NCI-H526 treated with DMSO at 0.1 percent for 48 hours (cell line): ENCODE measurements around the gene FNDC11.
"Not testable (repeated sequence)": the region's sequence is repeated elsewhere in the genome, so short reads cannot be mapped to it uniquely, and the experiment has no call there.

Source experiments
- DNase-seq: peaks from one replicate; lab custom pipeline; 2025; lab: John Stamatoyannopoulos, UW

Gene FNDC11

DNA sequence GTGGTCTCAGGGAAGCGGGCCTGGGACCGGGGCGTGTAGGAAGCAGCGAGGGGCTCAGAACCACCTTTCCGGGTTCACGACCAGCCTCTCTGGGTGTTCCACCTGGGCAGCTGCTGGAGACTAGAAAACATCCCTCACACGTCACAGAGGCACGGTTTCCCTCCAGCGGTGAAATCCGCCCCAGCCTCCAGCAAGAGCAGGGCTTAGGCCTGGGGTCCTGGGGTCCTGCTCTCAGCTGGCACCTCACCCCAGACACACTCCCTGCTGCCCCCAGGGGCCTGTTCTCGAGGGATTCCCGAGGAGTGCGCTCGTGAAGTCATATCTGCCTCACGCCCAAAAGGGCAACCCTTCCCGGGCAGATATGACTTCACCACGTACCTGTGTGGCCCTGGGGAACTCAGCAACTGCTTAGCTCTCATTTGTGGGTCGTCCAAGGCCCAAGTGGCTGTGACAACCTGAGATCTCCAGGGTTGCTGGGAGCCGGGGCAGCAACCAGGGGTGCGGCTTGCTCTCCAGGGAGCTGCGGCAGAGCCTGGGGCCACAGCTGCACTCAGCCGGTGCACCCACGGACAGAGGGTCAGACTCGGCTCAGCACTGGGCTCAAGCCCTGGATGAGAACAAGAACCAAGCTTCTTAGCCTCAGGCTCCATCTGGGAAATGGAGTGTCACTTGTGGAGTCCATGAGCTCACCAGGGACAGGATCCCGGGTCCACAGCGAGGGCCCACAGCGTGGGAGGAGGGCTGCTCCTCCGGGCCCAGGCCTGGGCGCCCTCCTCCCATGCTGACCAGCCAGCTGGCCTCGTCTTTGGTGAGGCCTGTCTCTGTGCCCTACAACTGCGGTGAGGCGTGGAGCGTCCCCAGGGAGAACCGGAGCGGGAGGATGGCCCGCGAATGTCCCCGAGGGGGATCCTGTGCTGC is 661 bp downstream of the FNDC11 start:
- no peak for DNase-seq

DNA sequence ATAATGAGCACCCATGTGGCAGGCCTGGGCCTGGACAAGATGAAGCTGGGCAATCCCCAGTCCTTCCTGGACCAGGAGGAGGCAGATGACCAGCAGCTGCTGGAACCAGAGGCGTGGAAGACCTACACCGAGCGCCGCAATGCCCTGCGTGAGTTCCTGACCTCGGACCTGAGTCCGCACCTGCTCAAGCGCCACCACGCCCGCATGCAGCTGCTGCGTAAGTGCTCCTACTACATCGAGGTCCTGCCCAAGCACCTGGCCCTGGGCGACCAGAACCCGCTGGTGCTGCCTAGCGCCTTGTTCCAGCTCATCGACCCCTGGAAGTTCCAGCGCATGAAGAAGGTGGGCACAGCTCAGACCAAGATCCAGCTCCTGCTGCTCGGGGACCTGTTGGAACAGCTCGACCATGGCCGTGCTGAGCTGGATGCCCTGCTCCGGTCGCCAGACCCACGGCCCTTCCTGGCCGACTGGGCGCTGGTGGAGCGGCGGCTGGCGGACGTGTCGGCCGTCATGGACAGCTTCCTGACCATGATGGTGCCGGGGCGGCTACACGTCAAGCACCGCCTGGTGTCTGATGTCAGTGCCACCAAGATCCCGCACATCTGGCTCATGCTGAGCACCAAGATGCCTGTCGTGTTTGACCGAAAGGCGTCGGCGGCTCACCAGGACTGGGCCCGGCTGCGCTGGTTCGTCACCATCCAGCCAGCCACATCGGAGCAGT is 1.9 kb downstream of the FNDC11 start:
- no peak for DNase-seq

DNA sequence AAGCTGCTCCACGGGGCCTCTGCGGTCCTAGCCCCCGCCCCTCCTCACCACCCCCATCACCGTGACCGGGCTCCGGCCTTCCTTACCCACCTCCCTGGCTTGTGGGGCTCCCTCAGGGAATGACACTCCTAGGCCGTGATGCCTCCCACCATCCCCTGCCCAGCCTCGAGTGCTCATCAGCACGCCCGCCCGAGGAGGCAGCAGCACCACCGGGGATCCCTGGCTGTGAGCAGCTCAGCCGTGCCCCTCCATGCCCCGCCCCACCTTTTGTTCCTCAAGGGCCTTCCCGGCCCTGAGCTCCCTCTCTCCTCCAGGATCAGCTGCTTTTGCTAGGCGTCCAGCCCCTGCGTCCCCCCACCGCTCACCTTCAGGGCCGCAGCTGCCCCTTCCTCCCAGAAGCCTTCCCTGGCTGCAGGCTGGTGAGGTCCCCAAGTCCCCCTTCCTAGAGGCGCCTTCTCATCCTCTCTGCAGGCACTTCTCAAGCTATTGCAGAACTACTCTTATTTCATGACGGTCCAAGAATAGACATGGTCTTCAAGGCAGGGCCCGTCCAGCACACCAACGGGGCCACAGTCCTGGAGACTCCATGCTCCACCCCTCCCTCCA is 3.0 kb downstream of the FNDC11 start:
- DNase-seq: no peak

DNA sequence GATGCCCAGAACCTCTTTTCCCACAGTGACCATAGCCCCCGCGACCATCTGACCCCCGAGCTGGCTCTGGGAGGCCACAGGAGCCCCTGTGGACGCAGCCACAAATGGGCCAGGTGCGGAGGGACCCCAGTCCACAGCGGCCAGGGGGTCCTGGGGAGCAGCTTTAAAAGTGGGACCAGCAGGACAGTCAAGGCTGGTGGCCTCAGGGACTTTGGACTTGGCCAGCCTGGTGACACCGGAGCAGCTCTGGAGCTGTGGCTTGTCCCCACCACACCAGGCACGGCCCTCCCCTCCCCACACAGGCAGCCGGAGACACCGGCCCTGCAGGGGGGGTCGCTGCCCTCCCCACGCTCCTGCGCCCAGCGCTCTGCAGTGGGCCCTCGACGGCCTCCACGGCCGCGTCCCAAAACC is 3.5 kb downstream of the FNDC11 start:
- no peak for DNase-seq

DNA sequence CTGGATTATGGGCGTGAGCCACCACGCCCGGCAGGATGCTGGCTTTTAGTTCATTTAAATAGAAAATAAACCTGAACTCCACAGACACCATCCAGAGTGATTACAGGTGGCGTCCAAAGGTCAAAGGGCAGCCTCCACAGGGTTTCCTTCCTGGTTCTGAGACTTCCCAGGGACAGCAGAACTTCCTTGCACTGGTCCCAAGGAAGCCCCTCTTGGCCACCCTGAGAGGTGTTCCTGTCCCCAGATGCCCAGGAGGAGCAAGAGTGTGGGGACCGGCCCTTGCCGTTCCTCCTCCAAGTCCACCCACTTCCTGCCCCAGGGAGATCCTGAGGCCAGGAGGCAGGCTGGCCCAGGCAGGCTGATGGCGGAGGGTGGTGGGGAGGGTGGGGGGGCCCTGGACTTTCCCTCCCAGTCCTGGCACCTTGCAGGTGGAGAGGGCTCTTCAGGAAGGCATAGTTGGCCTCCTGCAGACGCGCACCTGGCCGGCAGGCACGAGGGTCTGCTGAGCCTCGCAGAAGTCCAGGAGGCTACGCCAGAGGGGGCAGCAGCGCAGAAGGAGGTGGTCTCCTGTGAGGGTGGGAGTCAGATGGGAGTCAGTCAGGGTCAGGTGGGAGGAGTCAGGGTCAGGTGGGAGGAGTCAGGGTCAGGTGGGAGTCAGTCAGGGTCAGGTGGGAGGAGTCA is 5.0 kb downstream of the FNDC11 start:
- DNase-seq: no peak

DNA sequence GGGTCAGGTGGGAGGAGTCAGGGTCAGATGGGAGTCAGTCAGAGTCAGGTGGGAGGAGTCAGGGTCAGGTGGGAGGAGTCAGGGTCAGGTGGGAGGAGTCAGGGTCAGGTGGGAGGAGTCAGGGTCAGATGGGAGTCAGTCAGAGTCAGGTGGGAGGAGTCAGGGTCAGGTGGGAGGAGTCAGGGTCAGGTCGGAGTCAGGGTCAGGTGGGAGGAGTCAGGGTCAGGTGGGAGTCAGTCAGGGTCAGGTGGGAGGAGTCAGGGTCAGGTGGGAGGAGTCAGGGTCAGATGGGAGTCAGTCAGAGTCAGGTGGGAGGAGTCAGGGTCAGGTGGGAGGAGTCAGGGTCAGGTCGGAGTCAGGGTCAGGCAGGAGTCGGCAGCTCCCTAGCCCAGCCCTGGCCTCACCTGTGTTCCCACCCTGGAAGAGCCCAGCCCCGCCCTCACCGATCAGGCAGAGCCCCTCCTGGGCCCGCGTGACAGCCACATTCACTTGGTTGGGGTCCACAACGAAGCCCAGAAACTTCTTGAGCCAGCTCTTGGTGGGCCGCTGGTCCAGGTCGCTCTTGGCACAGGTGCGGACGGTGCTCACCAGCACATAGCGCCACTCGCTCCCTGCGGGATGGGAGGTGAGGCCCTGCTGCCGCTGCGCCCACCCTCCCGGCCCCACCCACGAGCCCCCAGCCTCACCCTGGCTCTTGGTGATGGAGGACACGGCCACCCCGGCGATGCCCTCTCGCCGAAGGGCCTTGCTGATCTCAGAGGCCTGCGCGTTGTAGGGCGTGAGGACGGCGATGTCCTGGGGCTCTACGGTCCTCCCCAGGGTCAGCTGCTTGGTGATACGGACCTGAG is 5.8 kb downstream of the FNDC11 start:
- DNase-seq: not testable (repeated sequence)

DNA sequence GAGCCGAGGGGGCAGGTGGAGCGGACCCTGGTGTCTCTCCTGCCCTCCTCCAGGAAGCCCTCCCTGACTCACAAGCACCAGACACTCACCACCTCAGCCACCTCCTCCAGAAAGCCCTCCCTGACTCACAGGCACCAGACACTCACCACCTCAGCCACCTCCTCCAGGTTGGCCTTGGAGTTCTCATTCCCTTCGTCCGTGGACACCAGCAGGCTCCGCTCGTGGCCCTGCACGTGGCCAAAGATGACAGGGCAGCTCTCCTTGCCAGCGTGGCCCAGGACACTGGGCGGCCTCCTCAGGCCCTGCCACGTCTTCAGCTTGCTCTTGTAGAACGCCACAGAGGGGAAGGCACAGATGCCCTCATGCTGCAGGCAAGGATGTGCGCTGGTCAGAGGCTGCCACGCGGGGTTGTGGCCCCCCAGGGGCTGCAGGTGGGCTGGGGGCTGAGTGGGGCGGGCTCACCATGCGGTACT is 6.4 kb downstream of the FNDC11 start:
- no peak for DNase-seq

DNA sequence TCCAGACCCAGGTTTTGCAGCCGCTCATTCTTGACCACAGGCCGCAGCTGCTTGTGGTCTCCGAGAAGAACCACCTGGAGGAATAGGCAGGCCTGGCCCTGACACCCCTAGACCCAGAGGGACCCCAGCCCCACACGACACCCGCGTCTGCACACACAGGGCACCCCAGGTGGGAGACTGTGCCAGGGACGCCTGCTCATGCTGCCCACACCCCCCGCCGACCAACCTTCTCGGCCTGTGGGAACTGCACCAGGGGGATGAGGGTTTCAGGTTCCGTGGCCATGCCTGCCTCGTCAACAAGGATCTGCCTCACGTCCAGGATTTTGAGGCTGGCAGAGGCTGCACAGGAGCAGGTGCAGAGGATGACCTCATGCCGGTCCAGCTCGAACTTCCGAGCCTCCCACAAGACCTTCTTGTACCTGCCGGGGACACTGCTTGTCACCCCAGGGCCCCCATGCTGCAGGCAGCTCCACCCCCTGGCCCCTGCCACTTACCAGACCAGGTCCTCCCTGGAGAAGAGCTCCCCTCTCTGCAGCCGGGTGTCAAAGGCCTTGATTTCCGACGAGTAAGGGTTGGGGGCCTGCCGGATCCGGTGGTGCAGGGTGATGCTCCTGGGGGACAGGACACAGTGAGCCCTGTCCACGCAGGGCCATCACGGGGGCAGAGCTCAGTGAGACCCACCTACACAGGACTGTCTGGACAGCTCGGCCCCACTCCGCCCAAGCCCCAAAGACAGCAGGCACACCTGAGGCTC is 7.1 kb downstream of the FNDC11 start:
- DNase-seq: no peak

DNA sequence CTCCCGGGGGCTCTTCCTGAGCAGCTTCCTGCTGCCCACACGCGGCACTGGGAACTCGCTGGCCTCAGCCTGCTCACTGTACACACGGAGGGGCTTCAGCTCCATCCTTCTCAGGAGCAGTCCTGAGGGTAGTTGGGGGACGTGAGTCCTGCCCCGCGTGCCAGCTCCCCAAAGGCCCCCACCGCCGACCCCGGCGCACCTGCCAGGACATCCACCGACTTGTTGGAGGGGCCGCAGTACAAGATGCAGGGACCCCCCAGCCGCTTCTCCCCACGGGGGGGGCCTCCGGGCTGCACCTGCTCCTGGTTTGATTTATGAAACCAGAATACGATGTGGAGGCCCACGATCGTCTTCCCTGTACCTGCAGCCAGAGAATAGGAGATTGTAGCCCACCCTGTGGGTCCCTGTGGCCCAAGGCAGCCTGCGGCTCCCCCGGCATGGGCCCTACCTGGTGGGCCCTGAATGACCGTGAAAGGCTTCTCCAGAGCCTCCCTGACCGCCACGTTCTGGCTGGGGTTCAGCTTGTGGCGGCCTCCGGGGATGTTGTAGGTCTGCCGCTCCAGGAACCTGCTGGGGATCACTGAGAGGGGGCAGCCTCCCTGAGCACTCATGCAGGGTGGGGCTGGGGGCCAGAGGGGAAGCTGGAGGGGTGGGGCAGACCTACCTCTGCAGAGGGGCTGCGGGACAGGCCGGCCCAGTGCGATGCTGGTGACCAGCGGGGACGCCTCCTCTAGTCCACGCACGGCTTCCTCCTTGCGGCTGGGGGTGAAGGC is 7.9 kb downstream of the FNDC11 start:
- no peak for DNase-seq

DNA sequence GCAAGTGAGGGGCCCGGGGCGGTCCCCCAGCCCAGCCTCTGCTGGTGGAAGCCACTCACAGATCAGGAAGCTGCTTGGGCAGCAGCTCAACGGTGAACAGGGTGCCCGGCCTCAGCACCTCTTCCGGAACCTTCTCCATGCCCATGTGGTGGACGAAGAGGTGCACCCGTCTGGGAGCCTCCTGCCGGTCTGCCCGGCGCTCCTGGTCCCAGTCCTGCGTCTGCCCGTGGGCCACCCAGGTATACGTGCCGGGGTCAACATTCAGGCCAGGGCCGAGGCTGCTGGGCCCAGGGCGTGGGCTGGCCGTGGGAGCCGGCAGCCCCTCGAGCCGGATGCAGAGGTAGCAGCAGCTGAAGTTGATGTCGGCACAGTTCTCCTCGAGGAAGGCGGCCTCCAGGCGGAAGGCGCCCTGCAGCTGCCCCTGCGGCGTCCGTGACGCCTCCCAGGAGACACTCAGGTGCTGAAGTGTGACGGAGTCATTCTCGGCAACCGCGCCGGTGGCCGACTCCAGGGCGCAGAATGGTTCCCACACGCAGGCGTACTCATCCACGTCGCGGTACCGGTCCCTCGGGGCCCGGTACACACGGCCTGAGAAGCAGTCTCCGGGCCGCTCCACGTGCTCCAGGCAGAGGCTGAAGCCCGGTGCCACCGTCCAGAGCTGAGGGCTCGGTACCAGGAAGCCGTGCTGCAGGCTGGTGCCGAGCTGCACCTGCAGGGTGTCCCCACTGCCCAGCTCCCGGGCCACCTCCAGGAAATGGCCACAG is 8.7 kb downstream of the FNDC11 start:
- DNase-seq: no peak

DNA sequence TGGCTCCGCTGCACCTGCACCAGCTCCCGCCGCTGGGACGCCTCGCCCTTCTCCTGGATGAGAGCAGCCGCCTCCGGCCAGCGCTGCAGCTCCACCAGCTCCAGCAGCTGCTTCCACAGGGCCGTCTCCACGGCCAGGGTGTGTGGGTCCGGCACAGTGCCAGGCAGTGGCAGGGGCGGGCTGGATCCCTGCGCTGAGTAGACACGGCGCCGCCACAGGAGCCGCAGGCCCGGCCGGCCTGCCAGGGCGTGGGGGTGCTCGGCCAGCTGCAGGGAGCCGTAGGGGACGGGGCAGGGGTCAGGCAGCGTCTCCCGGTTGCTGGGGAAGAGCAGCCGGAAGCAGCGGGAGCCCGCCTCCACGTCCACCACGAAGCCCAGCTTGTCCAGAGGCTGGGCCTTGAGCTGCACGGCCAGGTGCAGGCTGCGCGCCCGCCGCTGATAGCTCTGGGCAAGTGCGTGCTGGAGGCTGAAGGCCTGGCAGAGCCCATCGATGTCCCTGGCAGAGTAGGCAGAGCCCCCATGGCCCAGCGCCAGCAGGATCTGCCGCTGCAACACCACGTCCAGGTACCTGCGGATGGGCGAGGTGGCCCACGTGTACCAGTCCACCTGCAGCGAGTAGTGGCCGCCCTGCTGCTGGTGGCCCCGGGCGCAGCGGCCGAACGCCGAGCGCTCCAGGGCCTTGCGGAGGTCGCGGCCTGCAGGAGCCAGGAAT is 9.4 kb downstream of the FNDC11 start:
- DNase-seq: no peak

DNA sequence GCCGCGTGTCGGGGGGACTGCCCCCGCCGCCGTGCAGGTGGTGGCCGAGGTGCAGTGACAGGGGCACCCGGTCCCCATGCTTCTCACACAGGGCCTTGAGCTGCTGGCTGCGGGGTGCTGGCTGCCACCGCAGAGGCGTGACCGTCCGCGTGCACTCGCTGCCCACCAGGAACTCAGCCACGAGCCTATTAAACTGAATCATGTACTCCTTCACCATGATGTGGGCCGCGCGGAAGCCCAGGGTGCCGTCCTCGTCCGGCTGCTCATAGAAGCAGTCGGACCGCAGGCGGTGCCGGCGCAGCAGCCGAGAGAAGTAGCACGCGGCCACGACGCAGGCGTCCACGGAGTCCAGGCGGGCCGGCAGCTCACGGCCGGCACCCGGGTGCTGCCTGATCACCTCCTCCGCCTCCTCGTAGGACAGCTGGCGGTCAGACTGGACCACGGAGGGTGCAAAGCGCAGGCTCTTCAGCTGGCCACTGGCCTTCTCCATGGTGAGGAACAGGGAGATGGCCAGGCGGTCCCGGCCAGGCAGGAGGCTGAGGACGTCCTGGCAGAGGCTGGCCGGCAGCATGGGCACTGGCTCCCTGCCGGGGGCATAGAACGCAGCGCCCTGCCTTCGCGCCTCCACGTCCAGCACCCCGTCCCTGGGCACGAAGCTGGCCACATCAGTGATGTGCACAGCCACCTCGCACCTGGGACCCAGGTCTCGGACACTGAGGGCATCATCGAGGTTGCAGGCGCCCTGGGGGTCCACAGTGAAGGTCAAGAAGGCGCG is 10.3 kb downstream of the FNDC11 start:
- DNase-seq: no peak

DNA sequence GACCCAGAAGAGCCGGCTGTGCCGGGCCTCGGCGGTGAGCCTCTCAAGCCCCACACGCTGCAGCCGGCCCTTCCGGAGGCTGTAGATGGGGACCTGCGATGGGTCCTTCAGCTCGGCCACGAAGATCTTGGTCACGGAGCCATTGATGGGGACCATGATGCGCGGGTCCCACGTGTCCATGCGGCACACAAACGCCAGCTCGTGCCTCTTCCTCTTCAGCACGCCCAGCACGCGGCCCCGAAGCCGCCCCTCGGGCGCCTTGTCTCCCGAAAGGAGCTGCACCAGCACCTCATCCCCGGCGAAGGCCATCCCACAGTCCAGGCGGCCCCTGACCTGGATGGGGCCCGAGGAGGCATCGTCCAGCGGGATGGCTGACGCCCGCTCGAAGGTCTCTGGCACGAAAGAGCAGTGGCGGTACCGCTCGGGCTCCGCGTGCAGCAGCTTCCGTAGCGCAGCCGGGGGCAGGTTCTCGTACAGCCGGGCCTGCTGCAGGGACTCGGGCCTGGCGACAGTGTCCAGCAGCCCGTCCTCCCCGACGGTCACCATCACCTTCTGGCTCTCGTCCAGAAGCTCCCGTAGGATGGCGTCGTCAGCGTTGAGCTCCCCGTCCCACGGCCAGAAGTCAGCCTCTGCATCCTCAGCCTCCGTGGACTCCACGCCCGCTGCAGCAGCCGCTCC is 11.2 kb downstream of the FNDC11 start:
- DNase-seq: no peak

DNA sequence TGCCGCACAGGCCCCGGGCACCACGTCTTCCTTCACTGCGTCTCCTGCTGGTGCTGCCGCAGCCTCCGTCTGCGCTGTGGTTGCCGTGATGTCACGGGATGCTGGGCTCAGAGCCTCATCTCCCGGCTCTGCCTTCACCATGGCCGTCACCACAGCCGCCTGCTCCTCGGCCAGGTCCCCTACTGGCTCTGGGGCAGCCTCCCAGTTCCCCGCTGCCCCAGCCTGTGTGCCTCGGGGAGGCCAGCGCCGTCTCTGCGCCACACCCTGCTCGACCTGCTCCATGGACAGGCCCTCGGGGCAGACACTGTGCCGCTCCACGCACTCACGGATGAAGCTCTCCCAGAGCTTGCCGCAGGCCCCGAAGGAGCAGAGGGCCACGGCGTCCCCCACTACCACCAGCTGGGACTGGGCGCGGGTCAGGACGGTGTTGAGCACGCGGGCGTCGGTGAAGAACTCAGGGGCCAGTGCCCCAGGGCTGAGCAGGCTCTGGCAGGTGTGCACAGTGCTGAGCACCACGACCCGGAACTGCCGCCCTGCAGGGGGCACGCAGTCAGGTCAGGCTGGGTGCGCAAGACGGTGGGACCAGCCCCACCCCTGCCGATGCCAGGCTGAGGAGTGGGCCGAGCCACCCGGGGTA is 11.9 kb downstream of the FNDC11 start:
- no peak for DNase-seq

DNA sequence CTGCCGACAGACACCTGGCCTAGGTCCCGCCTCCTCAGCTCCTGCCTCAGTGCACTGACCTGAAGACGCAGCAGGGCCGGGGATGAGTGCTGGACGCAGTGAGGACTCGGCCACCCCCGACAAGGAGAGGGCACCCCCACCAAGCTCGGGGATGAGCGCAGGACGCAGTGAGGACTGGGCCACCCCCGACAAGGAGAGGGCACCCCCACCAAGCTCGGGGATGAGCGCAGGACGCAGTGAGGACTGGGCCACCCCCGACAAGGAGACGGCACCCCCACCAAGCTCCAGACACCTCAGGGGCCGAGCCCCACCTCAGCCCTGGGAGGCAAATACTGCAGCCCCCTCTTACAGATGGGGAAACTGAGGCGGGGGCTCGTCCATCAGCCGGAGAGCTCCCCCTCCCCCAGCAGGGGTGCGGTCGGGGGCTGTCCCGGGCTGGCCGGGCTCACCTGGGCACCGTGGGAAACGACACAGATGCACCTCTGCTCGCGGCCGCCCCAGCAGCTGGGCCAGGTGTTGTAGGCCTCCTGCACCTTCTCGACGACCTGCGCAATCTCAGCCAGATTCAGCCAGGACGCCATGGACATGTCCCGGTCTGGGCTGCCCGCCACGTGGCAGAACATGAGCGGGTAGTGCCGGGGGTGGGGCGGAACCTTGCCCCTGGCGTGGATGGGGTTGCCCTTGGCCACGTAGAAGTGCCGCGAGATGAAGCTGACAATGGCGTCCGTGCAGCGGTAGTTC is 12.6 kb downstream of the FNDC11 start:
- DNase-seq: peak; percentile 20

DNA sequence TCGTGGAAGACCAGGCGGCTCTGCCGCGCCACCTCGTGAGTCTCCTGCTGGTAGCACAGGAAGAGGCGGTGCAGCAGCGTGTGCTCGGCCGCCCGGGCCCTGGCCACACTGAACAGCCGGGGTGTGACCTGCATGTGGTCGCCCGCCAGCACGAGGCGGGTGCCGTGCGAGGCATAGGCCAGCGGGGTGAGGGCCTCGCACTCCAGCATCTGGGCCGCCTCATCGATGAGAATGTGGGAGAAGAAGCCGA is 13.1 kb downstream of the FNDC11 start:
- DNase-seq: no peak
